NCI-H2029 (cell line): ENCODE measurements around the gene CCDC186.

Experiments
- DNase-seq: peaks from one replicate; lab custom pipeline; 2025; lab: John Stamatoyannopoulos, UW

Gene CCDC186

GRCh38 chr10:114173921-114174694 is at the start of gene CCDC186:
TSS of gene CCDC186 (minus strand) at chr10:114174203. CDS start at chr10:114163268, 10,935 bp downstream.
- DNase-seq, result peak; percentile 87

GRCh38 chr10:114223066-114223465 is 49.1 kb upstream of the CCDC186 start:
- no peak for DNase-seq

- no peak for DNase-seq
Observed at GRCh38 chr10:114221235-114221634, 47.2 kb upstream of the CCDC186 start.

- no peak for DNase-seq
Observed at GRCh38 chr10:114220281-114220680, 46.3 kb upstream of the CCDC186 start.

GRCh38 chr10:114215033-114215432 is 41.0 kb upstream of the CCDC186 start:
- no peak for DNase-seq

- no peak for DNase-seq
Observed at GRCh38 chr10:114212153-114212552, 38.1 kb upstream of the CCDC186 start.

- no peak for DNase-seq
Observed at GRCh38 chr10:114208351-114208750, 34.3 kb upstream of the CCDC186 start.

- no peak for DNase-seq
Observed at GRCh38 chr10:114207349-114207748, 33.3 kb upstream of the CCDC186 start.

GRCh38 chr10:114206902-114207301 is 32.9 kb upstream of the CCDC186 start:
- DNase-seq, result no peak

- no peak for DNase-seq
Observed at GRCh38 chr10:114202812-114203211, 28.8 kb upstream of the CCDC186 start.

GRCh38 chr10:114199239-114199638 is 25.2 kb upstream of the CCDC186 start:
- no peak for DNase-seq

GRCh38 chr10:114195079-114195478 is 21.1 kb upstream of the CCDC186 start:
- DNase-seq, result no peak

- DNase-seq, result no peak
Observed at GRCh38 chr10:114189700-114190099, 15.7 kb upstream of the CCDC186 start.

- no peak for DNase-seq
Observed at GRCh38 chr10:114188900-114189299, 14.9 kb upstream of the CCDC186 start.

- no peak for DNase-seq
Observed at GRCh38 chr10:114188001-114188400, 14.0 kb upstream of the CCDC186 start.

- no peak for DNase-seq
Observed at GRCh38 chr10:114184276-114184675, 10.3 kb upstream of the CCDC186 start.

GRCh38 chr10:114183563-114183962 is 9.6 kb upstream of the CCDC186 start:
- DNase-seq, result no peak

- no peak for DNase-seq
Observed at GRCh38 chr10:114181971-114182370, 8.0 kb upstream of the CCDC186 start.

GRCh38 chr10:114180937-114181336 is 6.9 kb upstream of the CCDC186 start:
- DNase-seq, result no peak

GRCh38 chr10:114179747-114180146 is 5.7 kb upstream of the CCDC186 start:
- DNase-seq, result no peak

GRCh38 chr10:114179148-114179547 is 5.1 kb upstream of the CCDC186 start, which contains the start of gene TDRD1:
TSS of gene TDRD1 (plus strand) at chr10:114179353. CDS start at chr10:114187832, 8,479 bp downstream.
- no peak for DNase-seq

GRCh38 chr10:114176511-114176910 is 2.5 kb upstream of the CCDC186 start:
- DNase-seq, result no peak

- DNase-seq, result no peak
Observed at GRCh38 chr10:114175667-114176066, 1.7 kb upstream of the CCDC186 start.

GRCh38 chr10:114174695-114175188 is 739 bp upstream of the CCDC186 start:
- no peak for DNase-seq
